ENCODE measurements around the gene ZNF670. TPM values are rescaled to one million over a fixed set of nuclear protein-coding genes. Genes with fewer than 3 reads are reported as not detected.
"Not testable (repeated sequence)": the region's sequence is repeated elsewhere in the genome, so short reads cannot be mapped to it uniquely, and the experiment has no call there.

Gene ZNF670
- under 1 TPM; 0.83 to 0.96 (median 0.91) TPM for total RNA-seq
- 1 to 10 TPM in 1 of 3 donors, under 1 TPM in 2; 0.63 to 1.6 (median 0.66) TPM for polyA plus RNA-seq
- long read RNA-seq, donor 1: 0 reads
- long read RNA-seq, donor 2, partial matches to known transcripts: 0 of 2 reads
- long read RNA-seq, donor 2, other reads (novel, unspliced or antisense): 1 of 2 reads

DNA sequence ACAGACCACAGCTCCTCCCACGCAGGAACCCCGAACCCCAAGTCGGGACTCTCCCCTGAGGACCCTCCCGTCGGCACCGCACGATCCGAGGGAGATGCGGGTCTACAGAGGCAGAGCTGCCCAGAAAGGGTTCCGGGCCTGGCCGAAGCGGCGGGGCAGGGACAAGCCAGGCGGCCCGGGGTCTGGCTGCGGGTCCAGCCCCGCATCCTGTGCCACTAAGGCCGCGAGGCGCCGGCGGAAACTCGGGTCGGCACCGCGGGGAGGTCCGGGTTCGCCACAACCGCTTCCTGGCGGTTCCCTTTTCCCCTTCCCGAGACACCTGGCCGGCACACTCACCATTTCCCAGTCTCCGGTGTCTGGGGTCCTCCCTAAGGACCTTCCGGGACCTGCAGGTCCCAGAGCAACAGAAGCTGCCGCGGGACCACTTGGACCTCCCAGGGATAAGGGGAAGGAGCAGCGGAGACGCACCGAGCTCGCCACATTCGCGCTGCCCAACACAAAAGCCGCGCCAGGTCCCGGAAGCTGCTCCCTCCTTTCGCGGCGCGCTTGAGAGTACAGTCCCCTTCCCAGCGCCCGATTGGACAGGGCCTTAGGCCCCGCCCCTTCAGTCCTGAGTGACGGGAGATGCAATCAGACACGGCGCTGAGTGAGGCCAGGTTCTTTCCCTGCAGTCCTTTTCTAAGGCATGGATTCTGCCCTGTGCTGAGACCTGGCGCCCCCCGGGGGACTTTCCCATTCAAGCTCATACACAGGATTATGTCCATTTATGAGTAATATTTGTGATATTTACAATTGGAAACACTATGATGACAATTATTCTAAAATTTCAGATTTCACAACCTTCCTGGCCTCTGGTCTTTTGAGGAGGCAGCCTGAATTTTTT, at the start of gene ZNF670:
Gene ZNF670 (minus strand): TSS at position 554 of the 883 bp plus-strand sequence. CDS start 215 bp downstream, at position 339.
- peak within 1 kb of the TSS; percentile 79 for H3K27ac ChIP-seq
- H3K36me3 ChIP-seq (ENCODE audit: insufficient read depth in 1 of 2, low read depth in 1 of 2): no peaks in the 10 kb centered on the region
- intact Hi-C loops (cut with DNase I): no loop called here
- no peaks in the 10 kb centered on the region for H3K9me3 ChIP-seq
- peak within 1 kb of the TSS; percentile 92 for H3K4me3 ChIP-seq
- peak; percentile 96 for DNase-seq
- TF ChIP-seq, protein P1, sequence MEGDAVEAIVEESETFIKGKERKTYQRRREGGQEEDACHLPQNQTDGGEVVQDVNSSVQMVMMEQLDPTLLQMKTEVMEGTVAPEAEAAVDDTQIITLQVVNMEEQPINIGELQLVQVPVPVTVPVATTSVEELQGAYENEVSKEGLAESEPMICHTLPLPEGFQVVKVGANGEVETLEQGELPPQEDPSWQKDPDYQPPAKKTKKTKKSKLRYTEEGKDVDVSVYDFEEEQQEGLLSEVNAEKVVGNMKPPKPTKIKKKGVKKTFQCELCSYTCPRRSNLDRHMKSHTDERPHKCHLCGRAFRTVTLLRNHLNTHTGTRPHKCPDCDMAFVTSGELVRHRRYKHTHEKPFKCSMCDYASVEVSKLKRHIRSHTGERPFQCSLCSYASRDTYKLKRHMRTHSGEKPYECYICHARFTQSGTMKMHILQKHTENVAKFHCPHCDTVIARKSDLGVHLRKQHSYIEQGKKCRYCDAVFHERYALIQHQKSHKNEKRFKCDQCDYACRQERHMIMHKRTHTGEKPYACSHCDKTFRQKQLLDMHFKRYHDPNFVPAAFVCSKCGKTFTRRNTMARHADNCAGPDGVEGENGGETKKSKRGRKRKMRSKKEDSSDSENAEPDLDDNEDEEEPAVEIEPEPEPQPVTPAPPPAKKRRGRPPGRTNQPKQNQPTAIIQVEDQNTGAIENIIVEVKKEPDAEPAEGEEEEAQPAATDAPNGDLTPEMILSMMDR (IDR thresholded peaks at IDR 0.05): no peak
- peaks cover 8% of the 10 kb centered on the region for H3K4me1 ChIP-seq
- no peaks in the 10 kb centered on the region for H3K27me3 ChIP-seq (ENCODE audit: insufficient read depth in 3 of 3, low read length in 2 of 3)
- WGBS, 3 donors: 0% methylated on average over 54 to 57 of the region's 57 CpGs
- peak; percentile 100 for ATAC-seq

DNA sequence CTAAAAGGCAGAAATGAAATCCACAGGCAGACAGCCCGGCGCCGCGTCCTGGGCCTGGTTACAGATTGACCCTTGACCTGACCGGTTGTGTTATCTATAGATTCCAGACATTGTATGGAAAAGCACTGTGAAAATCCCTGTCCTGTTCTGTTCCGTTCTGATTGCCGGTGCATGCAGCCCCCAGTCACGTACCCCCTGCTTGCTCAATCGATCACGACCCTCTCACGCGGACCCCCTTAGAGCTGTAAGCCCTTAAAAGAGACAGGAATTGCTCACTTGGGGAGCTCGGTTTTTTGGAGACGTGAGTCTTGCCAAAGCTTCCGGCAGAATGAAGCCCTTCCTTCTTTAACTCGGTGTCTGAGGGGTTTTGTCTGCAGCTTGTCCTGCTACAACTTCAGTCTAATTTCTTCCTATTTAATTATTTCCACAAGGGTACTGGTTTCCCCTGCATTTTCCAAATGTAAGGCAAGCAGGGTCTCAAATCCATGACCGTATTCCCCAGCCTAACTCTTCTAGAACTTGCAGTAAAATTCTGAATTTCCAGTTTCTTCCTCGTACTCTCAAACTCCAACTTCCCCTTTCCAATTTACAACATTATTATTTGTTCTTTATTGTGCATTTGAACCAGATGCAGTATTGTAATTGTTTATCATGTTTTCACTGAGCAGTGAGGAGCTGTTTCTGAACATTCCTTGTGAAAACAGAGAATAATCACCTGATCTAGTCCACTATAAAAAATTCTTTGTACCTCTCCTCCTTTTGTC, 49.1 kb upstream of the ZNF670 start:
- intact Hi-C loops (cut with DNase I): loop anchor here in 1 of 2 donors (5.0 kb wide), 1 partner anchor 40 kb away; no protein-coding TSS in a partner anchor
- H3K27me3 ChIP-seq (ENCODE audit: insufficient read depth in 3 of 3, low read length in 2 of 3); H3K27ac ChIP-seq; H3K36me3 ChIP-seq (ENCODE audit: insufficient read depth in 1 of 2, low read depth in 1 of 2); H3K9me3 ChIP-seq; H3K4me1 ChIP-seq; DNase-seq; ATAC-seq: not testable (repeated sequence)
- 56 to 87% (median 57%) methylated on average over 12 to 13 of the region's 18 CpGs for WGBS, 3 donors
- peak overlapping the region; percentile 44 for H3K4me3 ChIP-seq

DNA sequence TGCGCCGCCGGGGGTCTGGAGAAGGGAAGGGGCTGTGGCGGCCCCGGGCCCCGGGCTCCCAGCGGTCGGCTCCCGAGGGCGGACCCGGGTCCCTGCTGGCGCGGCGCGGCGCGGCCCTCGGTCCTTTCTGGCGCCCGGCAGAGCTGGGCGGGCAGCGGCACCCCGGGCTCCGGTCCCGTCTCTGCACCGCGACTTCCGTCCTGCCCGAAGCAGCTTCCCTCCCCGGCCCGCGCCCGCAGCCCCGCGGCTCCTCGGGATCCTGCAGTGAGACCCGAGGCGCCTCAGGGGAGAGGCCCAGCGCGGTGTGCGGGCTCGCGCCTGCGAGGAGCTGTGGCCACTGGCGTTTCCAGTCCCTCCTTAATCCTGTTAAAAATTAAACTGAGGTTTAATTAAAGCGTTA, 48.0 kb upstream of the ZNF670 start:
- DNase-seq; H3K27ac ChIP-seq; H3K4me1 ChIP-seq; H3K36me3 ChIP-seq (ENCODE audit: insufficient read depth in 1 of 2, low read depth in 1 of 2); H3K4me3 ChIP-seq; H3K27me3 ChIP-seq (ENCODE audit: insufficient read depth in 3 of 3, low read length in 2 of 3): not testable (repeated sequence)
- WGBS, 3 donors: no CpG with 5 or more reads among the region's 46 CpGs
- peak; percentile 69 to 86 (median 79) for ATAC-seq
- peaks cover 10% of the 10 kb centered on the region for H3K9me3 ChIP-seq
- intact Hi-C loops (cut with DNase I): loop anchor here in 1 of 2 donors (5.0 kb wide), 1 partner anchor 41 kb away; no protein-coding TSS in a partner anchor

DNA sequence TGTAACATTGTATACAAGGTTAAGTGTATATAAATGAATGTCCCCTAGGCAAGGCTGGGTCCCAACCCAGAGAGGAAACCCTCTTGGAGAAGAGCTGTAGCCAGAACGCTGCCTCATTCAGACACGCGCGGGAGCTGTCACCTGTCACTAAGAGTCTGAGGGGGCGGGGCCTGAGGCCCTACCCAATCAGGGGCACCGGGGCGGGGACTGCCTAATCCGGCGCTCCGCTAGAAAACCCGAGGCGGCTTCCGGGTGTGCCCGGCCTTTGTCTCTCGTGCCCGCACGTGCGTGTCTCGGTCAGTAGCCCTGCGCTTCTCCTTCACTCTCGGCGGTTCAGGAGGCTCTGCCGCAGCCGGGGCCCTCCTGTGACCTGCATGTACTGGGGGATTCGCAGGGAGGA, 47.6 kb upstream of the ZNF670 start:
- H3K4me3 ChIP-seq: peak overlapping the region; percentile 7
- H3K27ac ChIP-seq: not testable (repeated sequence)

DNA sequence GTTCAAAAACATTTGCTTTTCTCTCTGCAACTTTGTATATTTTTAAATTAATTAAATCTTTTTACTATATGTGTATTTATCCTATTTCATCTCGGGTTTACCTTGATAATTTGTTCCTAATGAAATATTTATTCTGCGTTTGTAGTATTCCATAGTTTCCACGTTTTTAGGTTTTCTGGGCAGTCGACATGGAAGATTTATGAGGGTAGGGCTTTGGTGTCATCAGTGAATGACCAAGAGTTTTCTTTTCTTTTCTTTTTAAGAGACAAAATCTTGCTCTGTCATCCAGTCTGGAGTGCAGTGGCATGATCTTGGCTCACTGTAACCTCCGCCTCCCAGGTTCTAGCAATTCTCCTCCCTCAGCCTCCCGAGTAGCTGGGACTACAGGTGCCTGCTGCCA, 42.8 kb upstream of the ZNF670 start:
- Histone ChIP-seq H3K4me1 (no peaks in the 10 kb centered on the region), H3K27me3 (ENCODE audit: insufficient read depth in 3 of 3, low read length in 2 of 3) (no peaks in the 10 kb centered on the region), H3K27ac (no peak overlapping the region), H3K9me3 (peaks cover 4% of the 10 kb centered on the region), H3K4me3 (no peak overlapping the region), H3K36me3 (ENCODE audit: insufficient read depth in 1 of 2, low read depth in 1 of 2) (no peaks in the 10 kb centered on the region)
- DNase-seq (no peak), ATAC-seq (no peak)
- TF ChIP-seq, protein P1 (IDR thresholded peaks at IDR 0.05): no peak
- WGBS, 3 donors: 67 to 76% (median 72%) methylated on average over 6 of the region's 6 CpGs
- intact Hi-C loops (cut with DNase I): no loop called here

More for the DNA sequence above, 47.6 kb upstream of the ZNF670 start:
- H3K9me3 ChIP-seq; H3K36me3 ChIP-seq (ENCODE audit: insufficient read depth in 1 of 2, low read depth in 1 of 2); DNase-seq; H3K27me3 ChIP-seq (ENCODE audit: insufficient read depth in 3 of 3, low read length in 2 of 3); H3K4me1 ChIP-seq: not testable (repeated sequence)
- no CpG with 5 or more reads among the region's 25 CpGs for WGBS, 3 donors
- peak; percentile 100 for ATAC-seq
- intact Hi-C loops (cut with DNase I): loop anchor here in 1 of 2 donors (5.0 kb wide), 1 partner anchor 41 kb away; no protein-coding TSS in a partner anchor

DNA sequence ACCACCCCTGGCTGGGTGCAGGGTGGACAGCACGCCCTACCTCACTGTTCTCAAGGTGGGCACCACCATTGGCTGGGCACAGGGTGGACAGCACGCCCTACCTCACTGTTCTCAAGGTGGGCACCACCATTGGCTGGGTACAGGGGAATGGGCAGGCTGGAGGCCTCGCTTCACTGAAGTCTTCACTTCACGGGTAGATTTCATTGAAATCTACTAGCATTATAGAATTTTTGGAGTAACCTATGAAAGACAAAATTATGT, 41.7 kb upstream of the ZNF670 start:
- H3K4me3 ChIP-seq; DNase-seq; ATAC-seq; H3K9me3 ChIP-seq; H3K4me1 ChIP-seq; H3K36me3 ChIP-seq (ENCODE audit: insufficient read depth in 1 of 2, low read depth in 1 of 2); intact Hi-C loops (cut with DNase I); H3K27me3 ChIP-seq (ENCODE audit: insufficient read depth in 3 of 3, low read length in 2 of 3); H3K27ac ChIP-seq: not testable (repeated sequence)
- 79 to 97% (median 86%) methylated on average over 4 of the region's 4 CpGs for WGBS, 3 donors
